ENCODE data around the gene SPACA4.

The SPACA4 gene

DNA sequence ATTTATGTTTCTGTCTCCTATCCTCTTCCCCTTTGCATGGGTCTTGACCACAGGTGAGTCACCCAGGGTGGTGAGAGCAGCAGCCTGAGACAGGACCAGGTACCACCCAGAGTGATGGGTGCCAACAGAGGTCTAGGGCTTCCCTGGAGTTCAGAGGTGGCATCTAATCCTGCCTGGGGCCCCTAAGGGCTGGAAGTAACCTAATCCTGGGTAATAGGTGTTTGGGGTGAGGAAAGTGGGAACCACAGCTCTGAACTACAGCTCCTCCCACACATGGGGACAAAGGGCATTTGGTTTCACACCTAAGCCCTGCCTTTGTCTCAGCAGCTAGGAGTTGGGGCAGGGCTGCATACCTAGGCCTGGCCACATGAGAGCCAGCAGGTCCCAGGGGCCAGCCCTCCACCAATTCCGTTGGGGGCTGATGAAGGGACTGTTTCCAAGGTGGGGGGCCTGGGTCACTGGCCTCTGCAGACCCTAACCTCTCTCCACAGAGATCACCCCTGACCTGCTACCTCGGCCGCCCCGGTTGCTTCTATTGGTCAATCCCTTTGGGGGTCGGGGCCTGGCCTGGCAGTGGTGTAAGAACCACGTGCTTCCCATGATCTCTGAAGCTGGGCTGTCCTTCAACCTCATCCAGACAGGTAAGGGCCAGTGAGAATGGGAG, 20.8 kb downstream of the SPACA4 start:
- H3K4me1 ChIP-seq (ENCODE audit: insufficient read depth, poor library complexity, severe bottlenecking) = peaks cover 9% of the 10 kb centered on the region
- H3K36me3 ChIP-seq (ENCODE audit: low read depth) = peaks cover 13% of the 10 kb centered on the region
- peak; percentile 33; the same call in 2 of the 3 replicates for ATAC-seq (ENCODE audit: low read depth)
- H3K4me3 ChIP-seq (ENCODE audit: severe bottlenecking) = no peak overlapping the region
- no peaks in the 10 kb centered on the region for H3K27me3 ChIP-seq (ENCODE audit: insufficient read depth, poor library complexity, severe bottlenecking)
- TF ChIP-seq, protein P1, sequence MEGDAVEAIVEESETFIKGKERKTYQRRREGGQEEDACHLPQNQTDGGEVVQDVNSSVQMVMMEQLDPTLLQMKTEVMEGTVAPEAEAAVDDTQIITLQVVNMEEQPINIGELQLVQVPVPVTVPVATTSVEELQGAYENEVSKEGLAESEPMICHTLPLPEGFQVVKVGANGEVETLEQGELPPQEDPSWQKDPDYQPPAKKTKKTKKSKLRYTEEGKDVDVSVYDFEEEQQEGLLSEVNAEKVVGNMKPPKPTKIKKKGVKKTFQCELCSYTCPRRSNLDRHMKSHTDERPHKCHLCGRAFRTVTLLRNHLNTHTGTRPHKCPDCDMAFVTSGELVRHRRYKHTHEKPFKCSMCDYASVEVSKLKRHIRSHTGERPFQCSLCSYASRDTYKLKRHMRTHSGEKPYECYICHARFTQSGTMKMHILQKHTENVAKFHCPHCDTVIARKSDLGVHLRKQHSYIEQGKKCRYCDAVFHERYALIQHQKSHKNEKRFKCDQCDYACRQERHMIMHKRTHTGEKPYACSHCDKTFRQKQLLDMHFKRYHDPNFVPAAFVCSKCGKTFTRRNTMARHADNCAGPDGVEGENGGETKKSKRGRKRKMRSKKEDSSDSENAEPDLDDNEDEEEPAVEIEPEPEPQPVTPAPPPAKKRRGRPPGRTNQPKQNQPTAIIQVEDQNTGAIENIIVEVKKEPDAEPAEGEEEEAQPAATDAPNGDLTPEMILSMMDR (IDR thresholded peaks at IDR 0.05; ENCODE audit: poor library complexity, severe bottlenecking) = no peak
- peak overlapping the region; percentile 15 for H3K27ac ChIP-seq (ENCODE audit: poor library complexity, severe bottlenecking)
- DNase-seq (ENCODE audit: low spot score) = no peak
- H3K9me3 ChIP-seq (ENCODE audit: severe bottlenecking) = no peaks in the 10 kb centered on the region

GRCh38 chr19:48627865-48628314, 21.3 kb downstream of the SPACA4 start:
- peaks cover 15% of the 10 kb centered on the region for H3K4me1 ChIP-seq (ENCODE audit: insufficient read depth, poor library complexity, severe bottlenecking)

GRCh38 chr19:48628486-48629296, 22.1 kb downstream of the SPACA4 start:
- Histone ChIP-seq H3K27me3 (ENCODE audit: insufficient read depth, poor library complexity, severe bottlenecking) (no peaks in the 10 kb centered on the region), H3K27ac (ENCODE audit: poor library complexity, severe bottlenecking) (no peak overlapping the region), H3K36me3 (ENCODE audit: low read depth) (peaks cover 17% of the 10 kb centered on the region), H3K4me1 (ENCODE audit: insufficient read depth, poor library complexity, severe bottlenecking) (peaks cover 17% of the 10 kb centered on the region), H3K4me3 (ENCODE audit: severe bottlenecking) (no peak overlapping the region), H3K9me3 (ENCODE audit: severe bottlenecking) (no peaks in the 10 kb centered on the region)
- TF ChIP-seq, protein P1 (IDR thresholded peaks at IDR 0.05; ENCODE audit: poor library complexity, severe bottlenecking) = no peak
- no peak for ATAC-seq (ENCODE audit: low read depth)
- DNase-seq (ENCODE audit: low spot score) = no peak

More at GRCh38 chr19:48627865-48628314, 21.3 kb downstream of the SPACA4 start:
- Histone ChIP-seq H3K9me3 (ENCODE audit: severe bottlenecking) (no peaks in the 10 kb centered on the region), H3K36me3 (ENCODE audit: low read depth) (peaks cover 13% of the 10 kb centered on the region), H3K27me3 (ENCODE audit: insufficient read depth, poor library complexity, severe bottlenecking) (no peaks in the 10 kb centered on the region), H3K27ac (ENCODE audit: poor library complexity, severe bottlenecking) (peak overlapping the region; percentile 15), H3K4me3 (ENCODE audit: severe bottlenecking) (no peak overlapping the region)
- ATAC-seq (ENCODE audit: low read depth) = no peak
- DNase-seq (ENCODE audit: low spot score) = no peak
- TF ChIP-seq, protein P1 (IDR thresholded peaks at IDR 0.05; ENCODE audit: poor library complexity, severe bottlenecking) = no peak

GRCh38 chr19:48629297-48629598, 22.7 kb downstream of the SPACA4 start:
- TF ChIP-seq, protein P1 (IDR thresholded peaks at IDR 0.05; ENCODE audit: poor library complexity, severe bottlenecking) = no peak
- peaks cover 17% of the 10 kb centered on the region for H3K36me3 ChIP-seq (ENCODE audit: low read depth)
- DNase-seq (ENCODE audit: low spot score) = no peak
- no peak overlapping the region for H3K4me3 ChIP-seq (ENCODE audit: severe bottlenecking)
- ATAC-seq (ENCODE audit: low read depth) = no peak
- H3K27me3 ChIP-seq (ENCODE audit: insufficient read depth, poor library complexity, severe bottlenecking) = no peaks in the 10 kb centered on the region
- no peaks in the 10 kb centered on the region for H3K9me3 ChIP-seq (ENCODE audit: severe bottlenecking)
- no peak overlapping the region for H3K27ac ChIP-seq (ENCODE audit: poor library complexity, severe bottlenecking)
- peaks cover 21% of the 10 kb centered on the region for H3K4me1 ChIP-seq (ENCODE audit: insufficient read depth, poor library complexity, severe bottlenecking)
